ENCODE data around the gene RPE. TPM values are rescaled to one million over a fixed set of nuclear protein-coding genes. Genes with fewer than 3 reads are reported as not detected.

RPE gene
- 103 and 144 TPM in 2 replicates for total RNA-seq

DNA sequence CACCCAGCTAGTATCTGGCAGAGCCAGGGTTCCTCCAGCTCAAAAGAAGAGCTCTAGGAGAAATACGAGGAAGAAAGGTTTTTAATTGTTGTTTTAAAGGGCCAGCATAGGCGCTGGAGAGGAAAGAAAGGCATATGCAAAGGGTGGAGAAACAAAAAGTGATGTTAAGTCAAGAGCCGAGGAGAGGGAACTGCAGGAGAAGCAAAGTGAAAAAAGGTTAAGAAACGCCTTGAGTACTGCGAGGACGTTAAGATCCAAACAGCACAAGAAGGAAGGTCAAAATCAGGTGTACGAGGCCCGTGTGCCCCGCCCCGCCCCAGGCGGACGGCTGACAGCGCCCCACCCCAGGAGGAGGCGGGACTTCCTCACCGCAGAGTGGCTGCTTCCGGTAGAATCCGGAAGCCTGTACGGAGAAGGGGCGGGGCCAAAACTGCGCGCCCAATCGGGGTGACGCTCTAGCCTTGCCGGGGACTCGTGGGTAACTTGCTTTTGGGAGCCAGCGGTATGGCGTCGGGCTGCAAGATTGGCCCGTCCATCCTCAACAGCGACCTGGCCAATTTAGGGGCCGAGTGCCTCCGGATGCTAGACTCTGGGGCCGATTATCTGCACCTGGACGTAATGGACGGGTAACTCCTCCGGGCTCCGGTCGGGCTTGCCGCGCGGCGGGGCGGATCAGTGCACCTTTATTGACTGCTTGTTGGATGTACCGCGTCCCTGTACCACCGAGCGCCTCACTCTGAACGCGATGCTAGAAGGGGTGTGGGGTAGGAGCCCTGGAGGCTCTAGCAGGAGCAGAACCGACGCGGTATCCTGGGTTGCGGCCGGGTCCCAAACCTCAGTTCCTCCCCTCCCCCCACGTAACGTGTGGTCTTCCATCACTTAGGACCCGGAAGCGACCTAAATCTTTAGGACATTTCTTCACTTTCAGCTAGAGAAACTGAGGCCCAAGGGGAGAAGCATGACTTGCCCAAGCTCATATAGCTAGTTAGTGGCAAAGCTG lies at the start of gene RPE:
Gene RPE, plus strand, starts transcription at position 481 of the 1,000 bp plus-strand sequence. Its CDS starts 24 bp downstream, at position 505.
- peak; percentile 96 for DNase-seq

DNA sequence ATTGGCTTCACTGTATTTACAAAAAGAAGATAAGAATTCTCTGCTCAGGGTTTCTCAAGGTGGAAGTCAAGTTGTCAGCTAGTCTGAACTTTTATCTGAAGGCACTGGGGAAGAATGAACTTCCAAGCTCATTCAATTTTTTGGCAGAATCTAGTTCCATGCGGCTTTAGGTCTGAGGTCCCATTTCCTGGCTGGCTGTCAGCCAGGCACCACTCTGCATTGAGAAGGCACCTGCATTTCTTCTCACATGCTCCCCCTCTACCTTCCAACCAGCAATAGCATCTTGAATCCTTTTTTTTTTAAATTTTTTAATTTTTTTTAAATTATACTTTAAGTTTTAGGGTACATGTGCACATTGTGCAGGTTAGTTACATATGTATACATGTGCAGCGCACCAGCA lies 46.2 kb upstream of the RPE start:
- no peak for DNase-seq

GRCh38 chr2:209958016-209958415 lies 44.4 kb upstream of the RPE start:
- DNase-seq, result no peak

DNA sequence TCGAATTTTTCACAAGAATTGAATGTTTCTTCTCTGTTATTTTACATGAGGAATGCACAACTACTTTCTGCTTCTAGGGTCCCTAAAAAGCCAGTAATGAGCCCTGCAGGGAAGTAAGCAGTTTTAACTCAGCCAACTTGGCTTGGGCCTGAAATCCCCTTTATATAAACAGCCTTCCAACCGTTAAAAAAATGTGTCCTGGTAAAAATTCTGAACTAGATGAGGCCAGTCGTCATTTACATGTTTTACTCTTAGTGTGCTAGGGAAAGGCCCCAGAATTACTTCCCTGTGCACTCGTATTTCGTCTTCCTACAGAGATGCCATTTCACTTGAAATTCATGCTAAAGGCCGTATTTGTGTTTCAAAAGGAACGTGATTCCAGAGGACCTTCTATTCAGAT lies 42.4 kb upstream of the RPE start:
- DNase-seq, result no peak

- peak; percentile 73 for DNase-seq
These were observed 41.5 kb upstream of the RPE start for GRCh38 chr2:209960676-209961630.

GRCh38 chr2:209965723-209966122 lies 36.7 kb upstream of the RPE start:
- no peak for DNase-seq

DNA sequence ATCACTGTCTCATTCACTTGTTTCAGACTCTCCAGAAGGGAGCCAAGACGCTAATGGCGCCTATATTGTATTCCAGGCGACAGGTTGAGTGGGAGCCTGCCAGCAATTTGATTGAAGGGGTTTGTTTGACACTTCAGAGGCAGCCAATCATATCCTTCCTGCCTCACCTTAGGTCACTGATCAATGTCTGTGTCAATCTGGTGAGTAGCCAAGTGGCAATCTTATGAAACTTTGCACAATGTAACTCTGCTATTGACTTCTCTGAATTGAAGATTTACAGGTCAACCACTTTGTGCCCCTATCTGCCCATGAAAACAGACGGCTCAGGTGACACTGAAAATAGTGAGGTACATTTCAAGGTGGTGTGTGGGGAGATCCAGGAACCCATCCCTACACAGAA lies 32.7 kb upstream of the RPE start:
- DNase-seq, result no peak

GRCh38 chr2:209970271-209970670 lies 32.2 kb upstream of the RPE start:
- DNase-seq, result no peak

DNA sequence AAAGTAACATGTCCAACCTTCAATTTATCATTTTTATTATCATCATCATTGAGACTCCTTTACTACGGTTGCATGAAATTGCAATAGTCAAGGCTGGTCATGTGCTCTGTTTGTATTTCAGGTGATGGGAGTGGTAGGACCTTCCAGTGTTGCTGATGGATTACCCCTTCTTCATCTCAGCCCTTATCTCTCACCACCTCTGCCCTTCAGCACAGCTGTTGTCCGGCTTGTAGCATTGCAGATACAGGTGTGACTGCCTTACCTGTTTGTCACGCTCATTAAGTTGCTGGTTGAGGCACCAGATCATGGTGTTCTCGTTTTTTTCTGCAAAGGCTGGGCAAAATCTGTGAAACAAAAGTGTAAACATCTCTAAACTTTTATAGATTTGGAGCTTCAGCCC lies 31.7 kb upstream of the RPE start:
- DNase-seq, result no peak

DNA sequence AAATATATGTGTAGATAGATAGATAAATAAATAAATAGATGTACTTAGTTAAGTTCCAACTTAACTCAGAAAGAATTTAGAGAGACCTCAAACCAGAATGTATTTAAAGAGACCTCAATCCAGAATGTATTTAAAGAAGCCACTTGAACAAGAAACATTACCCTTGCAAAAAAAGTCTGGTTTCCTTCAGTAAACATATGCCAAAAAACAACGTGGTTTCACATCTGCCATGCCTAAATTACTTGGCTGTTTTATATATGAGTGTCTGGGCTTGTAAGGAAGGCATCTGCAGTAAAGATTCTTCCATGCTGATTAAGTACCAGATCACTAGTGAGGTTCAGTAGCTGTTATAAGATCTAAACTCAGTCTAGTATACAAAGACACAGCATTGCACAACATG lies 29.1 kb upstream of the RPE start:
- no peak for DNase-seq

GRCh38 chr2:209974576-209974975 lies 27.9 kb upstream of the RPE start:
- DNase-seq, result no peak

- DNase-seq, result no peak
These were observed 25.6 kb upstream of the RPE start for GRCh38 chr2:209976698-209977385.

- peak; percentile 66 for DNase-seq
These were observed 24.8 kb upstream of the RPE start for GRCh38 chr2:209977386-209978239.

GRCh38 chr2:209984291-209984690 lies 18.1 kb upstream of the RPE start:
- no peak for DNase-seq

- DNase-seq, result no peak
These were observed 16.6 kb upstream of the RPE start for GRCh38 chr2:209985874-209986273.

DNA sequence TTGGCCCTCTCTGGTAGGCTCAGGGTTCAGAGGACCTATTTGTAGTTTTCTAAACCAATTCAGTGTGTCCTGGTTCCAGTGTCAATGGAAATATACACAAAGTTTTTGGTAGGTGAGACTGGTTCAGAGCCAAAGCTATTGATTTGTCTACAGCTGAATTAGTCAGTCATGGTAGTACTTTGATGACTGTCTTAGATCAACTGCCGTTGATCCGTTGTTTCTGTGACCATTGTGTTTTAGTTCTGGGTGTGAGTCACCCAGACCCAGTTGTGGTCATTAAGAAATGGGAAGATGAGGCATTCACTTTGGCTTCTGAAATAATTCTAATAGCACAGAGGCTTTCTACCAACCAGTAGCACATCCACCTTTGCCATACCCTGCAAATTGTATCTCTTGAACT lies 16.0 kb upstream of the RPE start:
- DNase-seq, result no peak

DNA sequence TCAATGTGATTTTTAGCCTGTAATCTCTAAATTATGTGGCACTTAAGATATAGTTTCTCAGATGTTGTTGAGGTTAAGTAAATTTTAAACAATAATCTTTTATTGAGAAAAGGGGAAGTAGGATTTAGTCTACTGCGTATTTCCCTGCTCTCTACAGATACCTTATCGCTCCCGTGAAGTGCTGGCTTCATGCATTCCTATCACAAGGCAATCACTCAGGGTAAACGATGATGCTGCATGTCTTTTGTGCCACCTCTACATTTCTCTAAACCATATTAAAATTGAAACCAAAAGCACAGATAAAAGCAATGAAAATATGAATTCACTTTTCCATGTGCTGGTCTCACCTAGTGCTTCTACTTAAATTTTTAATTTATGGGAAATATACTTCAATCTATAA lies 14.4 kb upstream of the RPE start:
- no peak for DNase-seq

- no peak for DNase-seq
These were observed 11.6 kb upstream of the RPE start for GRCh38 chr2:209990838-209991237.

GRCh38 chr2:209993968-209994367 lies 8.5 kb upstream of the RPE start:
- DNase-seq, result no peak

DNA sequence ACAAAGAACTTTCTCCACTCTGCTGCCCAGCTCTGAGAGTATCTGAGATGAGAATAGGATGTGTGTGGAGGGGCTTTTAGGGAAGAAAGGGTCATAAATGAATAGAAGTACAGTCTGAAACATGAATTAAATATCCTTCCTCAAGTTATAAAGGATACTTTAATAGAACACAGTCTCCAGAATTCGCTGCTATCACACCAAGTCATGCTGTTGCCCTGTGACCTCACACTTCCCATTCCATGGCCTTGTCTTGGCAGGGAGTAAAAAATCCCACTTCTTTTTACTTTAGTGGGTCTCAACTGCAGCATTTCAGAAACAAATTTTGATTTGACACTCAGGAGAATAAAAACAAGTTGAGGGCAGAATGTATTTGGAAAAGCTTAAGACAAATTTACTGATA lies 3.8 kb upstream of the RPE start:
- peak; percentile 71 for DNase-seq

DNA sequence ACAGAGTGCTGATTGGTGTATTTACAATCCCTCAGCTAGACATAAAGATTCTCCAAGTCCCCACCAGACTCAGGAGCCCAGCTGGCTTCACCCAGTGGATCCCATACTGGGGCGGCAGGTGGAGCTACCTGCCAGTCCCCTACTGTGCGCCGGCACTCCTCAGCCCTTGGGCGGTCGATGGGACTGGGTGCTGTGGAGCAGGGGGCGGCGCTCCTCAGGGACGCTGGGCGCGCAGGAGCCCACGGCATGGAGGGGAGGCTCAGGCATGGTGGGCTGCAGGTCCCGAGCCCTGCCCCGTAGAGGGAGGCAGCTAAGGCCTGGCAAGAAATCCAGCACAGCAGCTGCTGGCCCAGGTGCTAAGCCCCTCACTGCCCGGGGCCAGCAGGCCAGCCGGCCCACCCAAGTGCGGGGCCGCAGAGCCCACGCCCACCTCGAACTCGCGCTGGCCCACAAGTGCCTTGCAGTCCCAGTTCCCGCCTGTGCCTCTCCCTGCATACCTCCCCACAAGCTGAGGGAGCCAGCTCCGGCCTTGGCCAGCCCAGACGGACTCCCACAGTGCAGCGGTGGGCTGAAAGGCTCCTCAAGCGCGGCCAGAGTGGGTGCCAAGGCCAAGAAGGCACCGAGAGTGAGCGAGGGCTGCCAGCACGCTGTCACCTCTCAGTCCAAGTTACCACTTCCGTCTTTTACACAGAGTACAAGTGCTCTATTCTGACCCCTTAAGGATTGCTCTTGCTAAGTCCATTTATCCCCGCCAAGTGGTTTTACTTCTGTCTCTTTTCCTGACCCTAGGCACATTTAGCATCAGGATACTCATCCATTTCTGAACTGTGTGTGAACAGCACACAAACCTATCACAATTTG lies 1.7 kb upstream of the RPE start:
- DNase-seq, result no peak

Measured in dermis blood vessel endothelial cell (primary cell).